HG02970 (cell line): Measurements from ENCODE around the gene NAA16.
"Not testable (repeated sequence)": the region's sequence is repeated elsewhere in the genome, so short reads cannot be mapped to it uniquely, and the experiment has no call there.

Experiments used
- ATAC-seq: cut with Tn5 transposase; IDR thresholded peaks from one replicate; pipeline ENCODE4 v1.9.1; 2021; ENCODE audit warnings: mild to moderate bottlenecking, moderate library complexity, moderate number of reproducible peaks; ENCODE audit not compliant: unreplicated experiment, low FRiP score

The NAA16 gene

DNA sequence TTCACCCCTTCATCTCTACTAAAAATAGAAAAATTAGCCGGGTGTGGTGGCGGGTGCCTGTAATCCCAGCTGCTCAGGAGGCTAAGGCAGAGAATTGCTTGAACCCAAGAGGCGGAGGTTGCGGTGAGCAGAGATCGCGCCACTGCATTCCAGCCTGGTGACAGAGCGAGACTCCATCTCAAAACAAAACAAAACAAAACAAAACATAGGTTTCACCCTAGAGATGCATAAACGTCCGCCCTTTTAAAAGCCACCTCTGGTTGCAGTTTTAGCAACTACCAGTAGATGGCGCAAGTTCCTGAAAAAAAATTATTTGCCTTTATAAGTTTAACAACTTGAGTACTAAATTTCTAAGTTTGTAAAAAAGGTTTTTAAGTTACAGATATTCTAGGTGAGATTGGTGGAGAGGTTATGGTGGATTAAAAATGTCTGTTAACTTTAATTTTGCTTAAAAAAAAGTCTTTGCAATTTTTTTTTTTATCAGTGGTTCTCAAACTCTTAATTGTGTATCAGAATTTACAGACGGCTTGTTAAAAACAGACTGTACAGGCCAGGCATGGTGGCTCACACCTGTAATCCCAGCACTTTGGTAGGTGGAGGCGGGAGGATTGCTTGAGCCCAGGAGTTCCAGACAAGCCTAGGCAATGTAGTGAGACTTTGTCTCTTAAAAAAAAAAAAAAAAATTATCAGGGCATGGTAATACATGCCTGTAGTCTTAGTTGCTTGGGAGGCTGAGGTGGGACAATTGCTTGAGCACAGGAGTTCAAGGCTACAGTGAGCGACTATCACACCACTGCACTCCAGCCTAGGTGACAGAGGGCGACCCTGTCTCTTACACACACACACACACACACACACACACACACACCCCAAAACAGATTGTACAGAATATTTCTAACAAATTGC, 42.1 kb downstream of the NAA16 start:
- ATAC-seq = no peak

- ATAC-seq = no peak
Measured at GRCh38 chr13:41354416-41354815, 43.3 kb downstream of the NAA16 start.

- ATAC-seq = not testable (repeated sequence)
Measured at GRCh38 chr13:41356385-41356648, 45.2 kb downstream of the NAA16 start.

DNA sequence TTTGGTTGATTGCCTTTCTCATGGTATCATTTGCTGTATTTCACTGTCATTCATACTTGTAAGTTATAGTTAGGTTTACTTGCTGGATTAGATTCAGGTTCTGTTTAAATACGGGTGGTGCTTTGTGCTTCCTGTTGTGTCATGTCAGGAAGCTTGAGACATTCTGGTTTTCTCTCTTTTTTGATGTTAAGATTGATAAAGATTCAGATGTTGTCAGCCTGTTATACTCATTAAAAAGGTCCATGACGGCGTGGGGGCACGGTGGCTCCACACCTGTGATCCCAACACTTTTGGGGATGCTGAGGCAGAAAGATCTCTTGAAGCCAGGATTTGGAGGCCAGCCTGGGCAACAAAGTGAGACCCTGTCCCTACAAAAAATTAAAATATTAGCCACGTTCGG, 45.7 kb downstream of the NAA16 start:
- no peak for ATAC-seq

- no peak for ATAC-seq
Measured at GRCh38 chr13:41361491-41361890, 50.4 kb downstream of the NAA16 start.

DNA sequence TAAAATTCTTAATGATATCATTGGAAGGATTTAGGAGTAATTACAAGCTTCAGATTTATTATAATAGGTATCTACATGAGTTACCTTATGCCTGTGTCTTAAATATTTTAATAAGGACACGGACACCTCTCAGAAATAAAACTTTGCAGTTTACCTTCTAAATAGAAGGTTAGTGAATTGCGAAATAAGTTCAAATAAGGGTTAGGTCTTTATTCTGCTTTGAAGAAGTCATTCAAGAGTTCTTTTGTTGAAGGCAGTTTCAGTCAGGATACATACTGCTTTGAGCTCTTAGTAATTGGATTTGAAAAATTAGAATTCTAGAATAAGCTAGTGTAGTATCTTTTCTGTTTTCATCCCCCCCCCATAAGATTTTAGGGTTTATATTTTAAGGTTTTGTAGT, 53.0 kb downstream of the NAA16 start:
- ATAC-seq = no peak

DNA sequence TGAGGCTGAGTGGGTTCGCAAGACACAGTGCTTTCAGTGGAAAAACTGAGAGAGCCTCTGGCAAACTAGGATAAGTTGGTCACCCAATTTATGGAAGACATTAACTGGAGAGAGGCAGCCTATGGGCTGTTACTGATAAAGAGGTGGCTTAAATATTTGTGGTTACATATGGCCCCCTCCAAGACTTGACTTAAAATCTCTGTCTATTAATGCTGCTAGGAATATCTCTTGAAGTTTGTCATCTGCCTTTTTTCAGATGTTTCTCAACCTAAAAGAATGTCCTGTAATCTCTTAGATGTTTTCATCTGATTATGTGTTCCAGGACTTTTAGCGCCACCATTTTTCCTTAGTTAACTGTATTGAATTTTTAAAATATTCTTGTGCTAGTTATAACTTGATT, 54.6 kb downstream of the NAA16 start:
- ATAC-seq = no peak

DNA sequence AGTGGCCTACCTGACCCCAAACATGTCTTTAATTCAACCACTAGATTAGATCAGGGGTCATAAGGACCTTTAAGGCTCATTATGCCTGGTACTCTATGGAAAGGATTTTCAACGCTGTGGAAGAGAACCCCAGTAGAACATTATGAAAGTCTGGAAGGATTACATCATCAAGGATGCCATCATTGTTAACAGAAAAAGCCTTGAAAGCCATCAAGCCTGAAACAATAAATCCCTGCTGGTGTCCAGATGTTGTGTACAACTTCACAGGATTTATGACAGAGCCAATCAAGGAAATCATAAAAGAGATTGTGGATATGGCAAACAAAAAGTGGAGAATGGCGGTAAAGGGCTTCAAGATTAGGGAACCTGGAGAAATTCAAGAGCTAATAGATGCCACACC, 59.7 kb downstream of the NAA16 start:
- no peak for ATAC-seq

DNA sequence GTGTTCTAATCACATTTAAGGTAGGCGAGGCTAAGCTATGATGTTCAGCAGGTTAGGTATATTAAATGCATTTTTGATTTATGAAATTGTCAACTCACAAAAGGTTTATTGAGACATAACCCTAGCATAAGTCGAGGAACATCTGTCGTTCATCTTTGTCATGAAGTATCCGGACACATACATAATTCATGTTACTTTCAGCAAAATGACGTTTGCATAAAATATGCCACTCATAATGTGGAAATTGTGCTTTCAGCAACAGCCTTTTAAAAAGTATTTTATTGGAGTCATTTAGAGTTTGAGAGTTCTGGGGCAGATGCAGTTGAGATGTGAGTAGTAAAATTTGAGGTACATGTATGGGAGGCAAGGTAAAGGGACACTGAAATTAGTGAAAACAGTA, 66.4 kb downstream of the NAA16 start:
- ATAC-seq = no peak

DNA sequence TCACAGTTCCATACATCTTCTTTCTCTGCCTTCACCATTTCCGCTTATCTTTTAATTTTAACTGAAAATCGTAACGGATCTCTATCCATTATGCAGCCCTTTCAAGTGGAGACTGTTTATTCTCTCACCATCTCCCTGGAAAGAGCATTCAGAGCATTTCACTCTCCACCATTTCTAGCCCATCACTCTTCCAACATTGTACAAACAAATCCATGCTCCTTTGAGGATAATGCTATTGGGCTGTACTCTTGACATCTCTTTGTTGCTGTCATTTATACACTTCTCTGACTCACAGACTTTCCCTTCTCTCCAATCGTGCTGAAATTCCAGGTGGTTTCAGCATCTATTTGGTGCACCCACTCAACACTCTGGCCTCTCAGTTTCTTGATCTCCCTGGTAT, 71.4 kb downstream of the NAA16 start:
- ATAC-seq = no peak

DNA sequence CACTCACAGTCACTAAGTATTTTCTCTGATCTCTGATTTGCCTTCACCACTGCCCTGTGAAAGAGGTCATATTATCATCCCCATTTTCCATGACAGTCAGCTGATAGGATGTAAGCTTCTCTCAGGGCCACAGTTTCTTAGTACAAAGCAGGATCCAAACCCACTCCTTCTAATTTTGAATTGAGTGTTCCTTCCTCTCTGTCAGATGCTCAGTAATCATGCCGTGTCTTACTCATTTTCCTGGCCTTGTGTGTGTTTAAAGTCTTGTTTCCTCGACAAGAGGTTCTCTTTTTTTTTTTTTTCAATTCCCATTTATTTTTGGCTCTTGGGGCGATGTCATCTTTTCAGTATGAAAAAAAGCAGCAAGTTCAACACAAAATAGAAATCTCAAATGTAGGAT, 72.3 kb downstream of the NAA16 start:
- ATAC-seq = no peak

DNA sequence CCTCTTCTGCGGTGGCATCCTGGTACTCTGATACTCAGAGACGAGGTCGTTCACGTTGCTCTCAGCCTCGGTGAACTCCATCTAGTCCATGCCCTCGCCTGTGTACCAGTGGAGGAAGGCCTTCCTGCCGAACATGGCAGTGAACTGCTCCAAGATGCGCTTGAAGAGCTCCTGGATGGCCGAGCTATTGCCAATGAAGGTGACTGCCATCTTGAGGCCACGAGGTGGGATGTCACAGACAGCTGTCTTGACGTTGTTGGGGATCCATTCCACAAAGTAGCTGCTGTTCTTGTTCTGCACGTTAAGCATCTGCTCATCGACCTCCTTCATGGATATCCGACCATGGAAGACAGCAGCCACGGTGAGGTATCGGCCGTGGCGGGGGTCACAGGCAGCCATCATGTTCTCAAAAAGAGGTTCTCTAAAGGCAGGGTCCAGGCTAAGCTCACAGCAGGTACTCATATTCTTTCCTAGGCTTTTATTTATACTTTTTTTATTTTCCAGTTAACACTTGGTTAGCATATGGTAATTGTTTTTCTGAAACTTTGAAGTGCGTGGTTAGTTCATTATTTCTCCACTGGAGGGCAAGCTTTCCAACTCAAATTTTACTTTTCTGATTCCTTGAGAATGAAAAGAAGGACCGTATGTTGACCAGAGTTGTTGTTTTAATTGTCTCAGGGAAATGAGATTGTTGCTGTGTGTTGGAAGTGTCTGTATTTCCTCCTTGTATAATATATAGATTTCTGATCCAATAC, 73.9 kb downstream of the NAA16 start:
- ATAC-seq = no peak

DNA sequence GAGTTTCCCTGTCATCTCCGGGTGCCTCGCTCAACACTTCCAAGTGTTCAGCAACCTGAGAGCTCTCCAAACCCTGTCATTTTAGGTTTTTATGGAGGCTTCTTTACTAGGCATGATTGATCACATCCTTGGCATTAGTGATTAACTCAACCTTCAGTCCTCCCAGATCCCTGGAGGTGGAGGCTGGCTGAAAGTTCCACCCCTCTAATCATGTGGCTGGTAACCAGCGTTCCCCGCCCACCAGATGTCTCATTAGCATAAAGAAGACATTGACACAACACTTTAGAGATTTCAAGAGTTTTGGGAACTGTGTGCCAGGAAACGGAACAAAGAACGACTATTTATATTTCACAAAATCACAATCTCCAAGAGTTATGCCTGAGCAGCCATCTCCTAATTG, 75.1 kb downstream of the NAA16 start:
- no peak for ATAC-seq

- ATAC-seq = no peak
Measured at GRCh38 chr13:41387576-41387975, 76.5 kb downstream of the NAA16 start.

GRCh38 chr13:41388143-41388881, 77.2 kb downstream of the NAA16 start:
- ATAC-seq = no peak

- no peak for ATAC-seq
Measured at GRCh38 chr13:41389580-41389979, 78.5 kb downstream of the NAA16 start.

GRCh38 chr13:41394166-41394565, 83.1 kb downstream of the NAA16 start:
- no peak for ATAC-seq

GRCh38 chr13:41398494-41399170, 87.6 kb downstream of the NAA16 start:
- no peak for ATAC-seq

DNA sequence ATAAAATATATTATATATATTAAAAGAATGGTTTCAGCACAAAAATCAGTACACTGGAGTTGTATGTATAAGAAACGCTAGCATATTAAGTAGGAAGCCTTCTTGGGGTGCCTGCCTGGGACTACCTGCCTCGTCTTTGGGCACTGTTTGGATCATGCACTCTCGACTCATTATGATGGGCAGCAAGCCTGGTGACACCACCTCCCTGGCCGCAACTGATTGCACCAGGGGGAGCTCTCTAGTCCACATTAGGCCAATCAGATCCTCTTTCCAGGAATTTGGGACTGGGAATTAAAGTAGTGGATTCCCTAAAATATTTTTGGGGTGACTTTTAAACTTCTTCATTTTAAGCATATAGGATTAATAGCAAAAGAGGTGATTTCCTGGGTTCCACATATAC, 90.3 kb downstream of the NAA16 start:
- ATAC-seq = no peak

- no peak for ATAC-seq
Measured at GRCh38 chr13:41402691-41403511, 91.8 kb downstream of the NAA16 start.
